Measurements from ENCODE around the gene ZNF500. TPM values are rescaled to one million over a fixed set of nuclear protein-coding genes. Genes with fewer than 3 reads are reported as not detected.
"Not testable (repeated sequence)": the region's sequence is repeated elsewhere in the genome, so short reads cannot be mapped to it uniquely, and the experiment has no call there.

ZNF500 gene
- polyA plus RNA-seq, 1 of the 3 experiments (the other 2 are of a cell fraction), result 6.3 TPM

GRCh38 chr16:4785758-4786433 lies 18.9 kb upstream of the ZNF500 start:
- Histone ChIP-seq H3K9me2 (no peaks in the 10 kb centered on the region), H3K4me3 (ENCODE audit: low read depth in 2 of 2, low read length in 1 of 2) (no peak overlapping the region), H3K4me1 (ENCODE audit: control insufficient read depth in 1 of 2, insufficient read depth in 2 of 2, low read depth in 1 of 2, low read length in 1 of 2) (peaks cover 0 to 11% of the 10 kb centered on the region in 2 experiments; a peak in 1 of 4 replicates), H3K9me3 (no peaks in the 10 kb centered on the region), H3K27me3 (ENCODE audit: insufficient read depth) (no peaks in the 10 kb centered on the region), H3K36me3 (replicated peaks in 1 of 2; ENCODE audit: control insufficient read depth in 1 of 2, insufficient read depth in 2 of 2, low read length in 1 of 2) (no peaks in the 10 kb centered on the region), H3F3A (replicated peaks; ENCODE audit: insufficient read depth) (no peaks in the 10 kb centered on the region), H2AFZ (ENCODE audit: low read depth) (no peak overlapping the region), H3K79me2 (ENCODE audit: insufficient read depth) (no peaks in the 10 kb centered on the region), H4K20me1 (ENCODE audit: insufficient read depth) (no peaks in the 10 kb centered on the region), H3K27ac (ENCODE audit: low read depth in 2 of 2, low read length in 1 of 2) (no peak overlapping the region), H3K4me2 (no peak overlapping the region), H3K9ac (no peak overlapping the region)
- 91% methylated on average over 22 of the region's 23 CpGs for WGBS (ENCODE audit: low lambda C conversion rate)
- DNase-seq, result no peak
- CTCF ChIA-PET, result interaction anchor here (1.7 kb wide), 1 partner anchor 9 kb away, joined by 4 read pairs; no protein-coding TSS in a partner anchor
- POLR2A ChIA-PET, result interaction anchor here (0.6 kb wide), 2 partner anchors 27 to 39 kb away, joined by 3 read pairs; no protein-coding TSS in a partner anchor
- TF ChIP-seq SMC3 (IDR thresholded peaks at IDR 0.05; ENCODE audit: low read depth, low read length) (no peak), YY1 (IDR thresholded peaks at IDR 0.05; ENCODE audit: low read depth) (no peak), SIN3A (IDR thresholded peaks at IDR 0.05; ENCODE audit: borderline replicate concordance, low read depth, low read length) (no peak), TCF12 (IDR thresholded peaks at IDR 0.05) (no peak), FOXM1 (IDR thresholded peaks at IDR 0.05; ENCODE audit: low read depth) (no peak), TEAD4 (IDR thresholded peaks at IDR 0.05; ENCODE audit: borderline replicate concordance, insufficient read depth) (no peak), NFIC (IDR thresholded peaks at IDR 0.05; ENCODE audit: borderline replicate concordance) (no peak)

GRCh38 chr16:4784444-4784987 lies 17.6 kb upstream of the ZNF500 start:
- H2AFZ ChIP-seq (ENCODE audit: low read depth); CTCF ChIA-PET; H3K27me3 ChIP-seq (ENCODE audit: insufficient read depth); H3K4me3 ChIP-seq (ENCODE audit: low read depth in 2 of 2, low read length in 1 of 2); POLR2A ChIA-PET; H3K36me3 ChIP-seq (replicated peaks in 1 of 2; ENCODE audit: control insufficient read depth in 1 of 2, insufficient read depth in 2 of 2, low read length in 1 of 2); H4K20me1 ChIP-seq (ENCODE audit: insufficient read depth); H3K27ac ChIP-seq (ENCODE audit: low read depth in 2 of 2, low read length in 1 of 2); H3K9me3 ChIP-seq; H3K79me2 ChIP-seq (ENCODE audit: insufficient read depth); H3F3A ChIP-seq (replicated peaks; ENCODE audit: insufficient read depth); DNase-seq; H3K4me2 ChIP-seq; H3K9ac ChIP-seq; H3K9me2 ChIP-seq: not testable (repeated sequence)
- H3K4me1 ChIP-seq (ENCODE audit: control insufficient read depth in 1 of 2, insufficient read depth in 2 of 2, low read depth in 1 of 2, low read length in 1 of 2), result peaks cover 0 to 11% of the 10 kb centered on the region in 2 experiments; a peak in 1 of 4 replicates
- WGBS (ENCODE audit: low lambda C conversion rate), result 90% methylated on average over 14 of the region's 14 CpGs

- Histone ChIP-seq H3K9me3 (no peaks in the 10 kb centered on the region), H3K9me2 (no peaks in the 10 kb centered on the region), H3K79me2 (ENCODE audit: insufficient read depth) (no peaks in the 10 kb centered on the region), H3K27me3 (ENCODE audit: insufficient read depth) (no peaks in the 10 kb centered on the region), H3K36me3 (replicated peaks in 1 of 2; ENCODE audit: control insufficient read depth in 1 of 2, insufficient read depth in 2 of 2, low read length in 1 of 2) (no peaks in the 10 kb centered on the region), H3K27ac (ENCODE audit: low read depth in 2 of 2, low read length in 1 of 2) (no peak overlapping the region), H3K4me2 (no peak overlapping the region), H3F3A (replicated peaks; ENCODE audit: insufficient read depth) (no peaks in the 10 kb centered on the region), H2AFZ (ENCODE audit: low read depth) (no peak overlapping the region), H3K9ac (no peak overlapping the region), H3K4me1 (ENCODE audit: control insufficient read depth in 1 of 2, insufficient read depth in 2 of 2, low read depth in 1 of 2, low read length in 1 of 2) (peaks cover 0 to 11% of the 10 kb centered on the region in 2 experiments; a peak in 1 of 4 replicates), H4K20me1 (ENCODE audit: insufficient read depth) (no peaks in the 10 kb centered on the region), H3K4me3 (ENCODE audit: low read depth in 2 of 2, low read length in 1 of 2) (no peak overlapping the region)
- 93% methylated on average over 13 of the region's 16 CpGs for WGBS (ENCODE audit: low lambda C conversion rate)
- DNase-seq, result no peak
- POLR2A ChIA-PET, result no interaction called here
- TF ChIP-seq REST (IDR thresholded peaks at IDR 0.05; ENCODE audit: low read depth, low read length) (no peak), SMC3 (IDR thresholded peaks at IDR 0.05; ENCODE audit: low read depth, low read length) (no peak)
- CTCF ChIA-PET, result no interaction called here
Measured at GRCh38 chr16:4783951-4784336, 17.0 kb upstream of the ZNF500 start.

All from SK-N-SH (cell line).